Measurements from ENCODE around the gene FLVCR2.

Gene FLVCR2

DNA sequence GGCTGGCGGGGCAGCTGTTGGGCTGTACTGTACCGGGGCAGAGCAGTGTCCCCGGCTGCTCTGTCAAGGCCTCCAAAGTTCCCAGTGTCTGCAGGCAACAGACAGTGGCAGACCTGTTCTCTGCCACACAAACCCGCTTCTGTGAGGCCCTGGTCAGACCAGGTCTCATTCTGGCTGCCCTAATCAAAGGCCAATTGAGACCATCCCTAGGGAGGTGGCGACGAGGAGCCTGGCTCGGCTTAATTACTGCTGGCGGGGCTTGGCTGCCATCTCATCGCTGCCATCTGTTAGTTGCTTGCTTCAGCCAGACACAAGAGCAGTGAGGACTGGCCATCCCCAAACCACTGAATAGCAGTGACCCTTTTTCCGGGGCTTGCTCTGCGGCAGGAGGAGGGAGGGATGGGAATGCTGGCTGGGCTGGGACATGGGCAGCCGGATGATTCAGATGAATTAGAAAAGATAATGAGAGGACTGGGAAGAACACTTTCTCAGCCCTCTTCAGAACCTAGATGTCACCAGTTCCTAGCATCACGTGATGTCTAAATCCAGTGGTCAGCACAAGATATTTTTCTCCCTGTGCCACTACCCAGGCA lies 57.8 kb downstream of the FLVCR2 start:
- peak; percentile 17 for DNase-seq

DNA sequence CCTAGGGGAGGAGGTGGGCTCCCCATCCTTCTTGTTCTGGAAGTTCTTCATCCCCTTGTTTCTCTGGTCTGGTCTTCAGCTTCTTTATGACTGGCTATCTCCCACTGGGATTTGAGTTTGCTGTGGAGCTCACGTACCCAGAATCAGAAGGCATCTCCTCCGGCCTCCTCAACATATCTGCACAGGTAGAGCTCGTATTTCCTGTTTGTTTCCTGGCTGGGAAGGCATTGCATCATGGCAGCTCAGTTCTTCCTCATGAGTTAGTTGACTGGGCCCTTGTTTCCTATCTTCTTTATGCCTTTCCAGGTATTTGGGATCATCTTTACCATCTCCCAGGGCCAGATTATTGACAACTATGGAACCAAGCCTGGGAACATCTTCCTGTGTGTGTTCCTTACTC lies 62.5 kb downstream of the FLVCR2 start:
- DNase-seq, result no peak

DNA sequence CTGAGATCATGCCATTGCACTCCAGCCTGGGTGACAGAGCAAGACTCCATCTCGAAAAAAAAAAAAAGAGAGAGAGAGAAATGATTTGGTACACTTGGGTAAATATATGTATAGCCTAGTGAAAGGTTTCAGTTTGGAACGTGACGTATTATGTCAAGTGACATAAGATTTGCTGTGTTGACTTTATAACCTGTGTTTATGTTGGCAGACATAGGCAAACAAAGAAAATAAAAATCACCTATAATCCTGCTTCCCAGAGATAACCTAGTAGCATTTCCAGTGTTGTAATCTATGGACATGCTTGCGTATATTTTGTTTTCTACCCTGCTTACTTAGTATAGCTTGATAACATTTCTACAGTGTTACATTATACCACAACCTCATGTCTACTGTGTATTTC lies 65.6 kb downstream of the FLVCR2 start:
- DNase-seq, result no peak

DNA sequence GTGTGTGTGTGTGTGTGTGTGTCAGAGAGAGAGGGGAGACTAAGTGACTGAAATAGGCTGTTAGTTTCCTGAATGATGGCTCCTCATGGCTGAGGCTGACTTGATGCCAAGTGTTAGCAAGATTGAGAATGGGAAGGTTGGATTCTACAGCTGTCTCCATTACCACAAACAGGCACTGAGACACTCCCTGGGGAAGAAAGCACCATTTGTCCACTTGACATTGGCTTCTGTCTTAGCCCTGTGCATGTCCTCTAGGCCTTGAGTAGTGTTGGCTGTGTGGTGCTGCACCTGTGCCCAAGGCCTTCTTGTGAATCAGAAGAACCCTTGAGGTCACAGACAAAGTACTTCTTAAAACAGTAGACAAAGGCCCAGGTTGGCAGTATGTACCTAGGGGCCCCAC lies 66.6 kb downstream of the FLVCR2 start:
- DNase-seq, result no peak

DNA sequence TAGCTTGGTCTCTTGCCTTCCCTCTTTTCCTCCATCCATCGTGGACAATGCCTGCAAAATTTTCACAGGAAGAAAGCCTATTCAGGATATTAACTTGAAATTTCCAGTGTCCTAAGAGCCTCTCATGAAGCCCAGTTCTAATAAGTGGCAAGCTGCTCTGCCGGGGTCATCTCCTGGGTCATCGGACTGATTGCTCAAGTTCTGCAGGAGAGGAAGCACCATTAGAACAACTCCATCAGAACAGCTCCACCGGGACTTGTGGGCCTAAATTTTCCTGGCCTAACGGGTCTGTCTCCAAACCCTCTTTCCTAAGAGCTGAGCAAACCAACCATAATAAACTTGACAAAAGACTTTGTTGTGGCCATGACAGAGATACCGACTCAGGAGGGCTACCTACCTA lies 68.3 kb downstream of the FLVCR2 start:
- DNase-seq, result no peak

DNA sequence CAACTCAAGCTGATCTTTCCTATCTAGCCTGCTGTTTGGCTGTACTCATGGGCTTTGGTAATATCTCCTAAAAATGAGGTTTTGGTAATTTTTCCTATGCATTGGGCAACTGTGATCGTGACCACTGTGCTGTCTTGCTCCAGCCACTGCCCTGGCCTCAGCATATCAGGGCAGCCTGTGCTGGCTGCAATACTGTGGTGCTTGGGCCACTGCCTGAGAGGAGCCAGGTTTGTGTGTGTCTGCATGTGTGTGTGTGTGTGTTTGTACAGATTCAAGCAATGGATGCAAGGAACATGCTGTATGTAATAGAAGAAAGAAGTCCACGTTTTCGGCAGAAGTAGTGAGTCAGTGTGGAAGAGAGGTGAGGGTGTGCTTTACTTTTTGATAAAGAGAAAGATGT lies 69.2 kb downstream of the FLVCR2 start:
- DNase-seq, result no peak

DNA sequence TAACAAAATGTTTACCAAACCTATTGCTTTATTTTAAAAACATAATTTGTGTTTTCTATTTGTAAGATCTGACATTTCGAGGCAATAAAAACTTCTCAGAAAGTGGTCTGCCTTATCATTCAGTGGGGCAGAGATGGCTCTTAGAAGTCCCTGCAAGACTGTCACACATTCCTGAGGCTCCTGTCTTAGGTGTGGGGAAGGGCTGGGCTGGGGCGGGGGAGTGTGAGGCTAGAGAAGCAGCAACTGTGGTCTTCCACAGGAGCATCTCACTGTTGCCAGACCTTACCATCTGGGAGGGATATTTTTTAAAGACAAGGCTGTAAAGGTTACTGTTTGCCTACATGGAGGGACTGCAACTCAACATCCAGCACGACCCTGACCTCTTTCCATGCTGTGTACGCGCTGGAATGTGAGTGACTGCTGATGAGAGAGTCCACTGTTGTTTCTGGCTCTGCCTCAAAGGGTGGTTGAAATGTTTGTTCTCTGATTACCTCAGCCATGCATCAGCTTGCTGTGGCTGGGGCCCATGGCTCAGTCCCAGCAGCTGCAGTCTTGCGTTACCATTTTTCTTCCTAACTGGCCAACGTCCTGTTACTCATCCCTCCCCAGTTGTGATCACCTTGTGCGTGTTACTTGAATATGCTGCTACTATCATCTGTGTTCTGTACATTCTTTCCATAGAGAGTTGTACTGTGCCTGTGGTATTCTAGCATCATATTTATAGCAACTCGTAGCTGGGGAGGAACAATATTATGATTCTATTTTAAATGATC lies 69.8 kb downstream of the FLVCR2 start:
- no peak for DNase-seq

DNA sequence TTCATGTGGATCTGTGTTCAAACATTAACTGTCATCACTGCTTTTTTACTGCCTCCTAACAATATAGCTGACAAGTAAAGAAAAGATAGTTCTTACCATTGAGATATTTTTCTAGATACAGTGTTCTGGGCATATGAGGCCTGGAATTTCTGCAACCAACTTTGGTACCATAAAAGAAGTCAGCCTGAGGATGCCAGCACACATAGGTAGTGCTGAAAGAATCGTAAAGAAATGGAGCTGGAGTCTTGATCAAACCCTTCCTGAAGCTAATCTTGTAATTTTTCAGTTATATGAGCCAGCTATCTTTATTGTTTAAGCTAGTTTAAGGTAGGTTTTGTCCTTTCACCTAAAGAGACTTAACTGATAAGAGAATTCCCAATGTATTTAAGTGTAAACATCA lies 70.9 kb downstream of the FLVCR2 start:
- DNase-seq, result no peak

DNA sequence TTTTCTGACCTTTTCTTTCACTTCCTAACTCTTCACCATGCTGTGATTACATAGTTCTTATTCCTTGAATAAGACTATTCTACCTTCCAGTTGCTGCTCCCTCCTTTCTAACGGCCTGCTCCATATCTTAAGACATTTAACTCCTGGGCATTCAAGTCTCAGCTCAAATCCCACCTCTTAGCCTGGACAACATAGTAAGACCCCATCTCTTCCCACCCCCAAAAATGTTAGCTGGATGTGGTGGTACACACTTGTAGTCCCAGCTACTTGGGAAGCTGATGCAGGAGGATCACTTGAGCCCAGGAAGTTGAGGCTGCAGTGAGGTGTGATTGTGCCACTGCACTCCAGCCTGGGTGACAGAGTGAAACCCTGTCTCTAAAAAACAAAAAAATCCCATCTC lies 71.4 kb downstream of the FLVCR2 start:
- DNase-seq, result no peak

DNA sequence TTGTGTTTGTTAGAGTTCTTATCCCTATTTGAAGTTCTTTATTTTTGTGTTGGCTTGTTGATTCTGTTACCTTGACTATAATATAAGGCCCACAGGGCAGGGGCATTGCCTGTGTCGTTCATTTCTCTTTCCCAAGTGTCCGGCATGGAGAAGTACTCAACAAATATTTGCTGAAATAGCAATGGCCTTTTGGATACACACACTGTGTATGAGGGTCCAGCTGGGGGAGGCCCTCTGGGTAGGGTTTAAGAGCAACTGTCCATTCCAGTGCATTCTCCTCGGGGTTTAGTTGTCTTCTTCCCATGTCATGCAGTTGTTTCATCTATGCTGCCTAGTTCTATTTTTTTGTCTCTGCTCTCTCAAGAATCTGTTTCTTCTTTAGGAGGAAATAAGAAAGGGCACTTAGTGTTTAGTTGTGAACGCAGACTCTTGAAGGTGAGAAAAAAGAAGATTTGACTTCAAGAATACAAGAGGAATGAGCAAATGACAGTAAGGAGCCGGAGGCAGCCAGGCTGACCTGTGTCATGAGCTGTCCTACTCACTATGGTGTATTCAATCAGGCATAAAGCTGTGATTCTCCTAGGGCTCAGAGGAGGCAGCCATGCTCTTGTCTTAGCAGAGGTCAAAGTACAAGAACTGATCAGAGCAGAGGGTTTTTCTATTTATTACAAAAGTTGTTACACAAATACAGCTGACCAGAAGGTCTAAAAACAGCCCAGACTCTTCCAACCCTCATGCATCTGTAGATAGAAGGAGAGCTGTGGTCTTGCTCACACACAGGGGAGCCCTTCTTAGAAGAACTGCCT lies 72.0 kb downstream of the FLVCR2 start:
- no peak for DNase-seq

DNA sequence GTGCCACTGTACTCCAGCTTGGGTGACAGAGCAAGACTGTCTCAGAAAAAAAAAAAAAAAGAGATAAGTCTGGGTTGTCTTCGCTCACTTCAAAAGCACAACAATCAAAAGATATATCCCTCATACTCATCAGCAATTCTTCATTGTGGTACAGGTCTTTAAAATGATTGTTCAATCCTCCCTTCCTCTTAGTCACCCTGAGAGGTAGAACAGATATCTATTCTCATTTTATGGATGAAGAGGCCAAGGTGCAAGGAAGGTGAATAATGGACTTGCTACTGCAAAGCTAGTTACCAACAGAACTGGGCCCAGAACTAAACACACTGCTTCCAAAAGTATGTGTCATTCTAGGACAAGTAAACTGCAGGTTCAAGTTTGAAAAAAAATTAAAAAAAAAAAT lies 75.1 kb downstream of the FLVCR2 start:
- no peak for DNase-seq

DNA sequence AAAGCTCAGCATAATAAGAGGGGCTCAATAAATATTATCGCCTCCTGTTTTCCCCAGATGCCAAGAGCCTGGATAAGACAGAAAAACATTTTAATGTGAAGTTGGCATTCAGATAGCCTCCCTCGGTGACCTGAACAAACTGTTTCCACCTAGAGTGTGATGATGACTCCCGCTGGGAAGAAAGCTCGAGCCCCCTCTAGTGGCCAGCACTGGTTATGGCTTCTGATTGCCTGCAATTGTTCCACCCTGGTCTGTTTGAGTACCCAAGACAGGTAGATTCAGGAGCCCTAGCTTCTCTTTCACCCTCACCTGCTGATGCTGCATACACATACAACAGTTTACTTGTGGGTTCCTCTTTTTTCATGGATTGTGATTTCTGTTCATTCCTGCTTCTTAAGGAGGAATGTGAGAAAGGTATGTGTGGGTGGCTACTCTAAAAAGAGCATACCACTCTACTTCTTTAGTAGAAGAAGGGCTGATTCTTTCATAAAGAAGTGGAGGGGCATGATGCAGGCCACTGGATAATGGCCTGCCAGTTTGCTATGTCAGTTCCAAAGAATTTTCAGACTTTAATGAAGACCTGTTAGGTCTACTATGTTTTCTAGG lies 75.8 kb downstream of the FLVCR2 start:
- peak; percentile 58 for DNase-seq

DNA sequence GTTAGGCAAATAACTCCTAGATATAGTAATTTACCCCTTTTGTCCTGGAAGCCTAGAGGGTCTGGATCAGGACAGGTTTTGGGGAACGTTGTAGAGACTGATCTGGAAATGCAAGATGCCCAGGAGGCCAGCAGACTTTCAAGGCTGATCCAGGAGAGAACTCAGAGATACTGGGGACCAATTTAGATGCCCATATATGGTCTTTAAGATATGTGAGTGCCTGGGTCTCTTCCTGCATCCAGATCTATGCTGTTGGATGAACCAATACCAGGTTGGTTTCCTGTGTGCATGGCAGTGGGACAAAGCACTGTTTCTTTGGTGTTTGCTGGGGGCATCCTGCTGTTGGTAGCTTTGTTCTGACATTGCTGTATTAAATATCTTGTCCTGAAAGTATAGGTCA lies 76.8 kb downstream of the FLVCR2 start:
- no peak for DNase-seq

DNA sequence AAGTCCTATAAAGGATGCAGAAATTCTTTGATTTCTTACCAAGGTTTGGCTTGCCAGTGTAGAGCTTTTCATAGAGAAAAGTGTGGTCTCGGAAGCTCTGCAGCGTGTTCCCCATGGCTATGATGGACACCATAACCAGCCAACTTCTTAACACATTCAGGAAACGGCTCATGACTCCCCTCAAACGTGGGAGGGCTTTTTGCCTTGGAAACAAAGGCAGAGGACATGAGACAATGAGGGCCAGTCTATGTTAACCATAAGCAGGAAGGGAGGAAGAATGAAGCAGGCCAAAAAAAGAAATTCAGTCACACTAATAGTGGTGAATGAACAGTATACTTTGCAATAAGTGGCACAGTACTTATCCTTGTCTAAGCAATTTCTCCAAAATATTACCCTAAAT lies 78.9 kb downstream of the FLVCR2 start:
- DNase-seq, result no peak

DNA sequence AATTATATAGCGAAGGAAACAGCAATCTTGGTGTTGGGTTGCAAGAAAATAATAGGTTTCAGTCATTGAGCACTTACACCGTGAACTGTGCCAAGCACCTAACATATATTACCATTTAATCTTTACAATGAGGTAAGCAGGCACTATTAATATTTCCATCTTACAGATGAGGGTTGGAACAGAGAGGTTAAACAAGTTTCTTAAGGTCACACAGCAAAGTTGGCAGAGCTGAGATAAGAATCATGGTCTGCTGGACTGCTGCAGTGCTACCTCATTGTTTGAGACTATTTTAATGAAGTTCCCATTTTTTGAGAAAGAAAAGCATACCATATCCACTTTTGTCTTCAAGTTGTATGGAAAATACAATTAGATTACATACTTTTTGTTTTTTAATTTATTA lies 80.5 kb downstream of the FLVCR2 start:
- no peak for DNase-seq

DNA sequence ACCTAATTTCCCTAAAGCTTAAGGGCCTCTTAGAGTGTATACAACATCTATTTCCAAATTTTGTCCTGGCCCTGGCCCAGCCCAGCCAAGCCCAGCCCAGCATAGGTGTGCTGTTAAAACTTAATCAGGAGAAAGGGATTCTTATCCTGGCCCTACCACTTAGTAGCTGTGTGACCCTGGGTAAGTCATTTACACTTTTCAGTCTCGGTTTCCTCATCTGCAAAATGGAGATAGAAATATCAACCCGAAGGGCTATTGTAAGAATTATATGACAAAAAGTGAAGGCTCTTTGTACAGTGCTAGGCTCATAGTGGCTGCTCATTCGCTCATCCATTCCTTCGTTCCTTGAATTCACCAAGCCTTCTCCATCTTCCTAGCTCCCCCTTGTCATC lies 81.8 kb downstream of the FLVCR2 start:
- DNase-seq, result no peak

DNA sequence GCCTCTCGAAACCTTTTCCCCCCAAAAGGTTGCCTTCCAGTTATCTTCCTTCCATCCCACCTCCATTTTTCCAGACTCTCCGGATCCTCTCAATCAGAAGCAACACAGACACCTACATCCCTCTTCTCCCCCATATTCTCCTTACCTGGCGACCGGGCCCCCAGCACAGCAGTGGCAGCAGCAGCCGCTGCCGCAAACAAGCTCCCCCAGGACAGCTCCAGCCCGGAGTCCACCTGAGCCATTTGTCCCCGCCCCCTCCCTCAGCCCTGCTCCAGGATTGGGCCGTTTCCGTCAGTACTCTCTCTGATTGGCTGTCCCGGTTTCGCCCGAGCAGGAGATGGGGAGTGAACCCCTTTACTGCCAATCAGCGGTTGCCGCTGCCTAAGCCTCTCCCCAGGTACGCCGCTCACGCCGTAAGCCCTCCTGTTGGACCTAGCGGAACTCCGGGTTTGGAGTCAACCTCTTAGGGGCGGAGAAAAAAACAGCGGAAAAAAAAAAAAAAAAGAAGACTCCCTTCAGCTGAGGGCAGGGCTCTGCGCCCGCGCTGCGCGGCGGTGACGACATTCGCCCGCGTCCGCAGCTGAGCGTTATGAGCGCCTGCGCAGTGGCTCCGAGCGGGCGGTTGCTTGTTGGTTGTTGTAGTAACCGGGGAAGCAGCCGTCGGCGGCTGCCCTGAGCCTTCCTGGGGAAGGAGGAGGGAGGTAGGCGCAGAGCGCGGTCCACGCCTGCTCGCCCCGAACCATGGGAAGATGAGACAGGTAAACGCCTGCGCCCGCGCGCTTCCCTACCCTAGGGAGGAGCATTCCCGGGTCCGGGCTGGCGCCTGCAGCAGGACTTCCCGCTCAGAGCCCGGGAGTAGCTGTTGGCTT lies 82.4 kb downstream of the FLVCR2 start, which contains the start of the genes ERG28 and TTLL5:
Gene ERG28 (minus strand): TSS at position 247 of the 869 bp plus-strand sequence. CDS start 3,374 bp downstream, outside the sequence.
Gene TTLL5 (plus strand): TSS at position 617 of the 869 bp plus-strand sequence. CDS start 1,904 bp downstream, outside the sequence.
- DNase-seq, result peak; percentile 98

DNA sequence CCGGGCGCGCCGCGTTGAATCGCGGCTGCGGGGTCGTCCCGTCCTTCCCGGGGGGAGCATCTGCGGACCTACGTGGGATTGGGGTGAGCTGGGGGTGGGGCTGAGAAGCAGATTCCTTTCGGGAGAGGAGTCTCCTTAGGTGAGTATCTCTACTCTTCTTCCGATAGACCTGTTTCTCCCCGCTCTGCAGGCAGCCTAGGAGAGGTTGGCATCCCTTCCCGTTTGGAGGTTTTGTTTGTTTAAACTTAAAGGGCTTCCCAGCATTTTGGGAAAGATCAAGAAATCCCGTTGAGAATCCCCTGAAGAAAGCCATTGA lies 83.0 kb downstream of the FLVCR2 start:
- DNase-seq, result no peak

DNA sequence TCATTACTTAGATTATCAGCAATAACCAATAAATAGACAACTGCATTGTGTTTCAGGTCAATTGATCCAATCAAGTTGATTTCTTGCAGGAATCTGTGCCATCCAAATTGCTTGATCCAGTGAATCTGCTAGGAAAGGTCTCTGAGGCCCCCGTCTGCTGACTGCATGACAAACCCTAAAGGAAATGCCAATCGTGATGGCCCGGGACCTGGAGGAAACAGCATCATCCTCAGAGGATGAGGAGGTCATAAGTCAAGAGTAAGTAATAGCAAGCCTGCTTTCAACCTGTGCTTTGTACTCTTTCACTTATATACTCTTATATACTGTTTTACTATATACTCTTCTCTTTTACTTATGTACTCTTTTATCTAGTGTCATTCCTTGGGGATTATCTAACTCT lies 84.5 kb downstream of the FLVCR2 start:
- no peak for DNase-seq

DNA sequence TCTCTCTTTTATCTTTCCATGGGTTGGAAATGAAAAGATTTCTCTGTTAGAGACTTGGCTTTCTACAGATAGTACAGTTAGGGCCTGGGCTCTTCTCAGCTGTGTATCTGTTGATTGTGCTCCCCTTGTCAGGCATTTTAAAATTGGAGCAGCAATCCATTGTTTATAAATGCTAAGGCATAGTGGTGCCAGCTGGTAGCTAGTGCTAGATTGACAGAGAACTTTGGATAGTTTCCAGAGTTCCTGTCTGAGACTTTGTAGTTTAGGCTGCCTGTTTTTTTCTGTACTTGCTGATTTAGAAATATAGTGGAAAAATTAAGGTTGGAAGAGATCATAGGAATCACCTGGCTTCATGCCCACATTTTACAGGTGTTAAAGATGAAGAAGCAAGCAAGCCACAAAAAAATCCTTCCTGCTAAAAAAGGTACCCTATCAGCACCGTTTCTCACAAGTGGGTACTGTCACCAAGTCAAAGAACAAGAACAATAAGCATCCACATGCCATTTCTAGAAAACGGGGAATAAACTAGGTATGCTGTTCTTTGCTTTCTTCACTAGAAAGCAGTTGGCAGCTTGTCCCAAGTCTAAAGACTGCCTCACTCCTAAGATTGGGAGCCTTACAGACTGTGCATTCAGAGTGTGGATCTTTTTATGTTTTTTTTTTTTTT lies 88.8 kb downstream of the FLVCR2 start:
- DNase-seq, result no peak

DNA sequence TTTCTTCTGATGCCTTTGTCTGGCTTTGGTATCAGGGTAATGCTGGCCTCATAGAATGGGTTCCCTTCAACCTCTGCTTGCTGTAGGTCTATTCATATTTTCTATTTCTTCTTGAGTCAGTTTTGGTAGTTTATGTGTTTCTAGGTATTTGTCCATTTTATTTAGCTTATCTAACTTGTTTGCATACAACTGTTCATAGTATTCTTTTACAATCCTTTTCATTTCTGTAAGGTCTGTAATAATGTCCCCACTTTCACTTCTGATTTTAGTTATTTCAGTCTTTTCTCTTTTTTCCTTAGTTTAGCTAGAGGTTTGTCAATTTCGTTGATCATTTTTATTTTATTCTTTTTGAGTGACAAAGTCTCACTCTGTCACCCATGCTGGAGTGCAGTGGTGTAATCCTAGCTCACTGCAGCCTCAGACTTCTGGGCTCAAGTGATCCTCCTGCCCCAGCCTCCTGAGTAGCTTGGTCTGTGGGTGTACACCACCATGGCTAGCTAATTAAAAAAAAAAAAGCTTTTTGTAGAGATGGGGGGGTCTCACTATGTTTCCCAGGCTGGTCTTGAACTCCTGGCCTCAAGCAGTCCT lies 94.3 kb downstream of the FLVCR2 start:
- DNase-seq, result no peak
